Activated CD4-positive, alpha-beta T cell treated with anti-CD3 and anti-CD28 coated beads for 24 hours (primary cell): Measurements from ENCODE around the gene PALD1.
"Not testable (repeated sequence)": the region's sequence is repeated elsewhere in the genome, so short reads cannot be mapped to it uniquely, and the experiment has no call there.

ENCODE experiments used
- DNase-seq, 2 donors: peaks; one replicate each; pipeline ENCODE4 v3.0.0-alpha.2; 2020; ENCODE audit warnings: low read depth in 2 of 2

Gene PALD1

DNA sequence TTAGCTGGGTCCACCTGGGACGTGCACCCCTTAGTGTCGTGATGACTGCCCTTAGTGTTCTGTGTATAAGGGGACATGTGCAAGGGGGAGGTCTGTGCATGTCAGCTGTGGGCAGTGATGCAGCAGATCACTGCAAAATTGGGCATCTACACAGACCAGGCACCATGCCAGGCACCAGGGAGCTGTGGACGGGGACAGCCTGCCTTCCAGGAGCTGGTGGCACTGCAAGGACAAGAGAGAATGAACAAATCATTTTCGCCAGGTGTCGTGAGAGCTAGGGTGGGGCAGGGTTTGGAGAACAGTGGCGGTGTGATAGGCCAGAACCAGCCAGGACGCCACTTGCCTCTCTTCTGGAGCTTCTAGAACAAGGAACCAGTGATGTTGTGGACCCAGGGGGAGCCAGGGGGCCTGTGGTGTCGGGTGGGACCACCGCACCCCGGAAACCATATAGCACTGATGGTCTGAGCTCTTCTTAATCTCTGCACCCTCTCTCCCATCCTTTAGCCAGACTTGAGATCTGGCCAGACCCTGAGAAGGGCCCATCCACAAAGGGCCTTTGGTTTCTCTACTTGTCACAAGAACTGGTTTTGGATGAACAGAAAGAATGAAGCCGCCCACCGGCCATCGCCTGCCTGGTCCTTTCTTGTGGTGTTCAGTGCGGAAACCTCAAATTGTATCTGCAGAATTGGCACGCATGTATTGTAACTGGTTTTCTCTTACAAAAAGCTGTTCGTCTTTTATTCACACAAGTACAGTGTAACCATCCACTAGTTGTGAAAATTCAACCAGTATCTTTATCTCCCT lies 93.3 kb downstream of the PALD1 start:
- DNase-seq, result no peak

DNA sequence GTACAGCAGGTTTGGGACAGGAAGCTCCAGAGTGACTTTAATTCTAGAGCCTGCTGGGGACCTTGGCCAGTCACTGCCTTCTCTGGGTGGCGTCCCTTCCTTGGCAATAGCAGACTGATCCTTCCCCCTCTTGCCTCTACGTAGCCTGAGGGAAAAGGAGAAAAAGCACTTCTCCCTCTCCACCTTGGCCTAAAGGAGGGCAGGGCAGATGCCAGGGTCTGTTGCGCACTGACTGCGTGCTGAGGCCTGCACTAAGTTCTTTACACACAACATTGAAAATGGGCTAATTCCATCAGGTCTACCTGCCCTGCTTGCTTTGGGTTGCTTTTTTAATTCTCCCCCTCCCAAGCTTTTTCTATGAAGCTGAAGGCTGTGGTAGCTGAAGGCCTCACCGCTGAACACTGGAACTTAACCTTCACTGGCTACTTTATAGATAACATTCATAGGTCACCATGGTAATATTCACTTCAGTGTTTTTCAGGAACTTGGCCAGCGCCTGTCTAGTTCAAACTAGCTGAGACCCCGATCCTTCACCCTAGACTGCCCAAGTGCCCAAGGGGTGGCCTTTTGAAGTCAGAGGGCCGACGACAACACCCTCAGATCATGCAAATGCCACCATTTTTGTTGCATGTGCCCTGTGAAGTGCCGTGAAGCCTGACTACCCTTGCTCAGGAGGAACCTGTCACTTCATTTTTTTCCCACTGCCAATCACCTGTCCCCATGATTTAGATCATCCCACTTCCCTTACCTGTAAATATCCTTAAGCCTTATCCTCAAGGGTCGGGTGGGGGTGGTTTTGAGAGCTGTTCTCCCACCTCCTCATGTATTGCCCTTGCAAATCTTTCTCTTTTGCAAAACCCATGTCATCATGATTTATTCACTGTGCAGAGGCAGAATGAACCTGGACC lies 95.3 kb downstream of the PALD1 start:
- DNase-seq, result no peak

DNA sequence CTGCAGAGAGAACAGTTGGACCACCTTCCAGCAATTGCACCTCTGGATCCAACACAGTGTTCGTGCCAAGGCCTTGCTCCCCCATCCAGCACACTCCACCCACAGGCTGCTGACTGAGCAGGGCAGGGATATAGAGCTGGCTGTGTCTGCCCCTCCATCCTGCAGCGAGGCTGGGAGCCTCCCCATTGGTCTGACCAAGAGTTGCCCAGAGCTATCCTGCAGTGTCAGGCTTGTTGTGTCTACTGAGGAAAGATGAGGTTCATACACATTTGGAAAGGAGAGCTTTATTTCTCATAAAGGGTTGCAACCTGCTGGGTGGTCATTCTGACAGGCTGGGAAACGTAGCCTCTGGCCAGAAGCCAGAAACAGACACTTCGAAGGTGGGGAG lies 96.9 kb downstream of the PALD1 start:
- DNase-seq, result no peak

DNA sequence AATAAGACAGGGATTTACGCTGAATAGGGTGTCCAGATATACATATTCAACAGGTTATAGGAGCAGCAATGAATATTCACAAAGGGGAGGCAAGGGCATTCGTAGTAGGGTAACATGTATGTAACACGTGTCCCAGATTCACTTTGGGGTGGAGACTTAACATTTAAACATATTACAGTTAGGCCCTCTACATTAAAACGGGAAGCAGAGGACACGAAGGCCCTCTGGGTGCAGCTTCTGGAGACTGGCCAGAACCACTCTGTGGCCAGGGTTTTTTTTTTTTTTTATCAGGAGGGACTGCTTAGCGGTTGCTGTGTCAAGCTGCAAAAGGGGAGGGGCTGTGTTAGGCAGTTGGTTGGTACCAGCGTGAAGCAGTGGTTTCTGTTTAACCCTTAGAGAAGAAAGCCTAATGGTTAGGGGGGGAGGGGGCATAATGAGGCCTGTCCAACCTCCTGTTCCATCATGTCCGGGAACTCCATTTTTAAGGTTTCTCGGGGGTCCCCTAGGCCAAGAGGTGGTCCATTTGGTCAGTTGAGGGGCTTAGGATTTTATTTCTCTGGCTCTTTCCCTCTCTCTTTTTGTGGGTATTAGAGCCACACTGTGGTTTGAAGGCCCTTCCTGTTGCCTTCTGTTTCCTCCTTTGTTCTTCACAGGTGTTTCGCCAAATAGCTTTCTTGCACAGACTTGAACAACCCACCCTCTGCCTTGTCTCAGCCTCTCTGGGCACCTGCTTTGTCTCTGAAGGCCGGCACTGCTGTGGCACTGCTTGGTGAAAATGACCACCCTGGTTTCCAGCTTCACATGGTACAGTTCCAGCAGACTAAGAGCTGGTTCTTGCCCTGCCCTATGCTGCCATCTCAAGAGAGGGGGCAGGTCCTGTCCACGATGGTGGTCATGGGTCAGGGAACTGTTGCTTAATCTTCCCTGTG lies 97.6 kb downstream of the PALD1 start:
- no peak for DNase-seq

DNA sequence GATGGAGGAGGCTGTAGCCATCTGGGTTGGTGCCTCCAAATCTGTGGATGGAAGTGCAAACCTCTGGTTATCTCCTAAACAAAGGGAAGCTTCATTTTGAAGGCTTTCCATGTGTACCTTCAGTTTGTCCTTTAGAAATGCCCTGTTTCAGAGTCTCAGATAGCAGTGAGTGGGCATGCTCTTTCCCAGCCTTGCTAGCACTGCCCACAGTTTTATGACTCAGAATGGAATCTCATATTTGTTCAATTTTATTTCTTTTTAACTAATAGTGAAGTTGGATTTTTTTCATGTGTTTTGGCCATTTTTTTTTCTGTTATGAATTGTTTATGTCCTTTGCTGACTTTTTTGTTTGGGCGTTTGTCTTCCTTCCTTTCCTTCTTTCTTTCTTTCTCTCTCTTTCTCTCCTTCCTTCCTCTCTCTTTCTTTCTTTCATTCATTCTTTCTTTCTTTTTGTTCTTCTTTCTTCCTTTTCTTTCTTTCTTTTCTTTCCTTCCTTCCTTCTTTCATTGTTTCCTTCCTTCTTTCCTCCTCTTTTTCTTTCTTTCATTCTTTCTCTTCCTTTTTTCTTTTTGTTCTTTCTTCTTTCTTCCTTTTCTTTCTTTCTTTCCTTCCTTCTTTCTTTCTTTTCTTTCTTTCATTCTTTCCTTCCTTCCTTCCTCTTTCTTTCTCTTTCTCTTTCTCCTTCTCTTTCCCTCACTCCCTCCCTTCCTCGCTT lies 98.4 kb downstream of the PALD1 start:
- DNase-seq, result no peak

DNA sequence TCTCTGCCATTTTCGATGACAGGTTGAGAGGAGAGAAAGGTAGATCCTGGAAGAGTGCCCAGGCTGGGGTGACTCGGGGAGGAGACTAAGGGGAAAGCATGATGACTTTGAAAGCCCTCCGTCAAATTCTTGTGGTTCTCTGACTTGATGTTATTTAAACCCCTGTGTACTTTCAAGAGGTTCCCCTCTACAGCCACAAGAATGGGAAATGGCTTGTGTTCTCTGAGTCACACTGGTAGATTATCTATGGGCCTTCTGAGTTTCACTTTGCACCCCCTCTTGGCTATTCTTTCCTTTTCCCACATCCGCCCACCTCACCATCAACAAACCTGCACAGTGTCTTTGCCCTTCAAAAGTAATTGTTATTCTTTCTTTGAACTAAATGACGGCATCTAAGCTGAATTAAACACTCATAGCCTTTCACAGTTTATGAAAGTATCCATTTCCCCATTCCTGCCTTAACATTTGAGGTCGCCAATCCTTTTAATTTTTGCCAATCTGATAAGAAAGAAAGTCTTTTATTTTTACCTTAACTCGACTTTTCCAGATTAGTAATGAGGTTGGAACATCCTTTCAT lies 99.9 kb downstream of the PALD1 start:
- peak; percentile 49 to 59 for DNase-seq

DNA sequence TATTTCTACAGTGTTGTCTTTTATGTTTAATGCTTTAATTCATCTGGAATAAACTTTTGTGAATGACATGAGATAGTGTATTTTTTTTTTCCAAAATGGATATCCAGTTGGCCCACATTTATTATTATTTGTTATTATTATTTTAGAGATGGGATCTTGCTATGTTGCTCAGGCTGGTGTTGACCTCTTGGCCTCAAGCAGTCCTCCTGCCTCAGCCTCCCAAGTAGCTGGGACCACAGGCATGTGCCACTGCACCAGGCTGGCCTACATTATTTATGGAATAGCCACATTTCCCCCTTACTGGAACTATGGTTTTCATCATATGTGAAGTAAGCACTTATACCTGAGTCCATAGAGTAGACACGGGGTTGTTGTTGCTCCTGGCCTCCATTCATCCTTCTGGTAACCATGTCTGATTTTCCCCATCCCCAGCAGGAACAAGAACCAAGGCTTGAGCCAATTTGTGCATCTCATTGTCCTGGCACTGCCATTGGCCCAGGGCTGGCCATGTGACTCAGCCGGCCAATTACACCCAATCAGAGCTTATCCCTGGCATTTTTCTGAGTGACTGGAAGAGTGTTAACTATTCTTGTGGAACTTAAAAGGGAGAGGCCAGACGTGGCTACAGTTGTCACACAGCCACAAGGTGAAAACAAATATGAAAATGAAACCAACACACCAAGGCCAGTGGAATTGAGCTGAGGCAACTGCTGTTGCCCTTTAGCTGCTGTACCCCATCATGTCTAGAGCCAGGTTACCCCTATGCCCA lies 100.9 kb downstream of the PALD1 start:
- DNase-seq, result no peak

DNA sequence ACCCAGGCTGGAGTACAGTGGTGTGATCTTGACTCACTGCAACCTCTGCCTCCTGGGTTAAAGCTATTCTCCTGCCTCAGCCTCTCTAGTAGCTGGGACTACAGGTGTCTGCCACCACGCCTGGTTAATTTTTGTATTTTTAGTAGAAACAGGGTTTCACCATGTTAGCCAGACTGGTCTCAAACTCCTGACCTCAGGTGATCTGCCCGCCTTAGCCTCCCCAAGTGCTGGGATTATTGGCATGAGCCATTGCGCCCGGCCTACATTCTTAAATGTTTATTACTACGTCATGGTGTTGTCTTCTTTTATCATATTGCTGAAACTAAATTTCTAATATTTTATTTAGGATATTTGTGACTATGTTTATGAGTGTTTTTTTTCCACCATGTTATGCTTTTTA lies 102.6 kb downstream of the PALD1 start:
- DNase-seq, result not testable (repeated sequence)

DNA sequence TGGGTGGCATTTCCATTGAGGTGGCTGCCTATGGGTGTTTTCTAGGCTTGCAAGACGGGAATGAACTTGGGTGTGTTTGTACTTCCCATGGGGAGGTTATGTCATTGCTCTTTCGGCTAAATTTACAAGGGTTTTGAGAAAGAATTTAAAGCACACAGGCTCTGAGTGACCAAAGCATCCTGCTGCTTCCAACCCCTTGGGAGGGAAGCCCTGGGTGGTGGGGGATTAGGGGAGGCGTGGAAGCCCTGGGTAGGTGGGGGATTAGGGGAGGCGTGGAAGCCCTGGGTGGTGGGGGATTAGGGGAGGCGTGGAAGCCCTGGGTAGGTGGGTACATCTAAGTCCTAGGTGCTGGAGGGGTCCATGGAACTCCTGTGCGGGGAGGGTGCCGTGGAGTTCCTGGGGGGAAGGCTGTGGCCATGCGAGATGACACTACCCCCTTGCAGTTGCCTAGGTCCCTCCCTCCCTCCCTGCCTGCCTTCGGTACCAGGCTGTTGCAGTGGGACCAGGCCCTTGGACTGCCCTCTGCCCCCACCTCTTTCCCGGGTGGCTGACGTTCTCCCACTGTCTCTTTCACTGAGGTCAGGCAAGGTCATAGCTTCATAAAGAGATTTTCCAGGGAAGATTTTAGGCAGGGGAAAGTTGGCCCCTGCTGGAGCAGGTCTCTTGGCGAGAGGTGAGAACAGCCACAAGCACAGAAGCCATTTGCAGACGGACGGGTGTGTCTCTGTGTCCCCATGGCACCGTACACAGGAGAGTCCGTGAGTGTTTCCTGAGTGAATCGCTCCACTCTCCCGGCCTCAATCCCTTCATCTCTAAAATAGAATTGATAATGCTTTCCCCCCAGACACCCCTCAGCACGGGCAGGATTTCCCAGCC lies 104.5 kb downstream of the PALD1 start:
- DNase-seq, result no peak

DNA sequence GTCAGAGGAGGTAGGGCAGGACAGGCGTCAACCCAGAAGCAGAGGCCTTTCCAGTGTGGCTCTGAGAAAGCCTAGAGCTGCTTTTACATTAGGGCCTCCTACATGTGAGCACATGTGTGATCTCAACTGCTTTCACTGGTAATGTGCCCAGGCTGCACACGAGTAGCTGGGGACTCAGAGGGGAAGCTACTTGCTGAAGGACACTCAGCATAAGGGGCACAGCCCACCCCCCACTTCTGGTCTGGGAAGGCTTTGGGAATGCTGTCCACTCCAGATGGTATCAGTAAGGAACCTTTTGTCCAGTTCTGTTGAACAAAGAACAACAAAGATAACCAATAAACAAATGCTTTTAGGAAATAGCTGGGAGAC lies 105.1 kb downstream of the PALD1 start:
- no peak for DNase-seq

DNA sequence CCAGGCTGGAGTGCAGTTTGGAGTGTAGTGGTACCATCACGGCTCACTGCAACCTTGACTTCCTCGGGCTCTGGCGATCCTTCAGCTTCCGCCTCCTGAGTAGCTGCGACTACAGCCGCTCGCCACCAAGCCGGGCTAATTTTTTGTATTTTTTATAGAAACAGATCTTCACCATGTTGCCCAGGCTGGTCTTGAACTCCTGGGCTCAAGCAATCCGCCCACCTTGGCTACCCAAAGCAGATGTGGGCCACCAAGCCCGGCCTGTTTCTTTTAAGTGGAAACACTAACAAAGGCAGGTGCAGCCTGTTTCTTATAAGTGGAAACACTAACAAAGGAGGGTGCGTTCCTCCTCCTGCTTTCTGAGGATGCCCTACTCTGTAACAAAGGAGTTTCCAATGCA lies 105.8 kb downstream of the PALD1 start:
- no peak for DNase-seq

DNA sequence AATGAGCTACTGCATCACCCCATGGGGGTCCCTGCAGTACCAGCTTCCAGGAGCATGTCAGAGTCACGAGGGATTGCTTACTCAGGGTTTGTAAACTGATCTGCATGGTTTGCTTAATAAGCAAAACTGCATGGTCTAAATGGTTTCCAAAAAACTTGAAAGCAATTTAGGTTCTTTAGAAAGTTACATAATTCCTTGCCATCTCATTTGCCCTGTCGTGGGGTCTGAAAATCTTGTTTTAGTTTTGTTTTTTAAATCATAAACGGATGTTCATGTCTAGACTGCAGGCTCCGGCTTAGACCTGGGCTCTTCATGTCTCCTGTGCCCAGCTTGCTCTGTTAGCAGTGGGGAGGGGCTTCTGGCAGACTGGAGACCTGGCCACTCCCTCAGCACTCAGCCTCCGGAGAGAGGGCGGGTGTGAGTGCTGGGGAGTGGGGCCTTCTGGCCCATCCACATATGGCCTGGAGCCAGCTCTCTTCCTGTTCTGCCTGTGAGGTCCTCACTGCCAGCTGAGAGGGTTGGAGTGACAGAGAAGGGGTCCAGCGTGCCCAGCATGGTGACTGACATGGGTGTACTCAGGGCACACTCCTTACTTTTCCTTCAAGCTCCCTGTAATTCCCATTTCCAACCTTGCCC lies 106.5 kb downstream of the PALD1 start:
- no peak for DNase-seq

DNA sequence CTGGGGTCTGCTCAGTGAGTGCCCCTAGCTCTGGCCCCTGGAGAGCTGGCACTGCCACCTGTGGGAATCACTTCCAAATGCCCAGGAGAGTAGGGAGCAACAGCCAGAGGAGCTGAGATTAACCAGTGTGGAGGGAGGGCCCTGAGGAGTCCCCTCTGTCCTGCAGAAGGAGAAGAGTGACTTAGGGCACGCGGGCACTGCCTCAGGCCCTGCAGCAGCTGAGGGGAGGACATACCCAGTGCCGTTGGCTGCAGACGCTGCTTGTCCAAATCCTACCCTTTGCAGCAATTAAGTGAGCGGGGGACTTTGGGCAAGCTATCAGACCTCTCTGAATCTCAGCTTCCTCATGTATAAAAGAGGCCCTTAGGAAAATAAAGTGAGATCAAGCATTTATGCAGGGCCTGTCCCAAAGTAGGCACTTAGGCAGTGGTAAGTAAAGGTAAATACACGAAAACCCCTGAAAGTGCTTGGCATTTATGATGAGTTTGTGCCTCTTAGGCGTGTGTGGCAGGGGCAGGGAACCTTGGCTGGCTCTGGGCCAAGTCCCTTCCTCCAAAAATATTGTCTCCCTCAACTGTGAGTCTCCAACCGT lies 107.1 kb downstream of the PALD1 start:
- no peak for DNase-seq

DNA sequence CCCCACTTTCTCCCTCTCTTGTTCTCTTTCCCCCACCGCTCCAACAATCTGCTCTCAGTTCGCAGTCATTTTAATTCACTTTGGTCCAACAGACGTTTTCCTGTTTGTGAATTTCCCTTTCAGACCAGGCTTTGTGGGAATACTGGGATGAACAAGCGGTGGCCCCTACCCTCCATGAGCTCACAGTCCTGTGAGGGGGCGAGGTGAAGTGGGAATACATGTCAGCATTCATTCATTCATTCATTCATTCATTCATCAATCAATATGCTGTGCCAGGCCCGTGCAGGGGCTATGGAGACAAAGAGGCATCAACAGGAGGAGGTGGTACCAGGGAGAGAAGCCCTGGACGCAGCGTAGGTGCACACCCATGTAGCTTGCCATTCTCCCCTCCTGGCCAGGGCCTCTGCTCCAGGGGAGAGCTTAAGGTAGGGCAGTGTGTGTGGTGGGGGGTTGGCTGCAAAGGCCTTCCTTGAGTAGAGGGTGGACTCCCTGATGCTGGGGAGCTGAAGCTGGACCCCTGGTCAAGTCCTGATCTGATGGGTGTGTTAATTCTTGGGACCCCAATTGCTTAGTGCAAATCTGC lies 107.9 kb downstream of the PALD1 start:
- DNase-seq, result no peak

DNA sequence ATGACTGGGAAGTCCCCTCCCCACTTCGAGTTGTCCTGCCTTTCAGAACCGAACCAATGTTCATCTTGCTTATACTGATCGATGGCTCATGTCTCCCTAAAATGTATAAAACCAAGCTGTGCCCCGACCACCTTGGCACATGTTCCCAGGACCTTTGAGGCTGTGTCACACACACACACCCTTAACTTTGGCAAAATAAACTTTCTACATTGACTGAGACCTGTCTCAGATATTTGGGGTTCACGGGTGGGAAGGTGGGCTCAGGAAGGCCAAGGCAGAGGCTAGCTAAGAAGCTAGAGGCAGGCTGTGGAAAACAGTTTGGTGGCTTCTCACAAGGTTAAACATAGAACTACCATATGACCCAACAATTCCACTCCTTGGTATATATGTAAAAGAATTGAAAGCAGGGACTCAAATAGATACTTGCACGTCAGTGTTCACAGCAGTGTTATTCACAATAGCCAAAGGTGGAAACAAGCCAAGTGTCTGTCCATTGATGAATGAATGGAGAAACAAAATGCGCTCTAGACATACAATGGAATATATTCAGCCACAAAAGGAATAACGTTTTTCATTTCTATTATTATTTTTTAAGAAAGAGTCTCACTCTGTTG lies 108.6 kb downstream of the PALD1 start:
- no peak for DNase-seq

DNA sequence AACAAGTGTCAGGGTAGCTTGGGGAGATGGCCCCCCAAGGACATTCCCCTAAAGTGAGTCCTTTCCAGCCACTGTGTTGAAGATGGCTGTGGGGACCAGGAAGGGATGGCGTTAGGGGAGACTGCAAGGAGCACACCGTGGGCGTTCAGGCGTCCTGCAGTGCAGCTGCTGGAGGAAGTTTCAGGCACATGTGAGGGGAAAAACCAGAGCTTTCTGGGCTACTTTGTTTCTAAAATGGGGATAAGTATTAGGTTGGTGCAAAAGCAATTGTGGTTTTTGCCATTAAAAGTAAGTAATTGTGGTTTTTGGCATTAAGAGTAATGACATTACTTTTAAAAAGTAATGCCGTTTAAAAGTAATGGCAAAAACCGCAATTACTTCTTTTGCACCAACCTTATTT lies 109.7 kb downstream of the PALD1 start:
- DNase-seq, result no peak

DNA sequence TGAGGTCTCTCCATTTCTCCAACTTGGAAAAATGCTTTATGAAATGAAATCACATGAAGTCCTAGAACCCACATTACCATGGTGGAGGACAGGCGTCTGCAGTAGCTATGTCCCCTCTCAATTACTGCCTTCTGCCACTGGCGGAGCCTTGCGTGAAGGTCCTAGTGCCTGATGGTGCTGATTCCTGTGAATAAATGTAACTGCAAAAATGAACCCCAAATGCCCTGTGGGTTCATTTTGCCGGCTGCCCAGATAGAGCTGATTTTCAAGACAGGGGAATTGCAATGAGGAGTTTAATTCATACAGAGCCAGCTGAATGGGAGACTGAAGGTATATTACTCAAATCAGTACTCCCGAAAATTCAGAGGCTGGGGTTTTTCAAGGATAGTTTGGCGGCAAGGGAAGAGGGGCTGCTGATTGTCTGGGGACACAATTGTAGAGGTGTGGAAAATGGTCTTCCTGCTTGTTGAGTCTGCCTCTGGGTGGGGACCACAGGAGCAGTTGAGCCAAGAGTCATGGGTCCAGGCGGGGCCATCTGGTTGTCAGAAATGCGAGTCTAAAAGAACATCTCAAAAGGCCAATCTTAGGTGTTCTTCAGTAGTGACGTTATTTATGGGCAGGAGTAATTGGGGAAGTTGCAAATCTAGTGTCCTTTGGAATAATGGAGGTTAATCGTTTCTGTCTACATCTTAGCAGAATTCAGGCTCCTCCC lies 110.4 kb downstream of the PALD1 start:
- DNase-seq, result no peak
